Right ventricle myocardium superior (tissue), 1 donor: ENCODE measurements around the gene ECE2. TPM values are rescaled to one million over a fixed set of nuclear protein-coding genes. Genes with fewer than 3 reads are reported as not detected.

Source experiments
- microRNA-seq: library from miRNA; unstranded; fragments of <30 nt; microRNA quantifications from one replicate; pipeline ENCODE4 v1.2.0, GENCODE V29; 2020
- total RNA-seq: library from RNA; stranded (reverse); fragmentation: NEBNext Ultra II Directional; extraction: Animal tissue kit (Norgen Biotek cat#: 25700); gene quantifications from one replicate; pipeline ENCODE4 v1.2.1, GENCODE V29; 2021
- donor health status: DM: no; HTN: yes; CAD: no; lungs with severe emphysema.

Gene ECE2
- total RNA-seq, 1 donor from 2014 or later: not detected

Small RNA genes lying within 50 kb of the gene (microRNA-seq; reads per million reads assigned to microRNA genes)
- not detected for gene MIR1224

Other genes starting within 250 kb of the ECE2 start
- not detected for gene HTR3D, start 244.3 kb upstream of the ECE2 start, total RNA-seq
- not detected for gene HTR3C, start 223.0 kb upstream of the ECE2 start, total RNA-seq
- not detected for gene HTR3E, start 179.0 kb upstream of the ECE2 start, total RNA-seq
- gene EIF2B5, start 140.7 kb upstream of the ECE2 start, total RNA-seq: 31.4 TPM
- gene DVL3, start 120.6 kb upstream of the ECE2 start, total RNA-seq: 60.6 TPM
- 253 TPM for gene AP2M1, start 101.2 kb upstream of the ECE2 start, total RNA-seq
- 69.3 TPM for gene ABCF3, start 89.8 kb upstream of the ECE2 start, total RNA-seq
- gene VWA5B2, start 46.4 kb upstream of the ECE2 start, total RNA-seq: not detected
- gene ALG3, start 27.1 kb upstream of the ECE2 start, total RNA-seq: 14.9 TPM
- 1.6 TPM for gene EEF1AKMT4, start 26.4 kb upstream of the ECE2 start, total RNA-seq
- not detected for gene CAMK2N2, start 14.5 kb upstream of the ECE2 start, total RNA-seq
- 237 TPM for gene PSMD2, start 23.2 kb downstream of the ECE2 start, total RNA-seq
- gene EIF4G1, start 38.6 kb downstream of the ECE2 start, total RNA-seq: 254 TPM
- 36.3 TPM for gene FAM131A, start 61.6 kb downstream of the ECE2 start, total RNA-seq
- gene CLCN2, start 85.6 kb downstream of the ECE2 start, total RNA-seq: 1.9 TPM
- 19.9 TPM for gene POLR2H, start 85.7 kb downstream of the ECE2 start, total RNA-seq
- 0.11 TPM for gene THPO, start 102.2 kb downstream of the ECE2 start, total RNA-seq
- 7.8 TPM for gene CHRD, start 104.0 kb downstream of the ECE2 start, total RNA-seq